H1 (cell line): ENCODE data around the gene CRTC2. TPM values are rescaled to one million over a fixed set of nuclear protein-coding genes. Genes with fewer than 3 reads are reported as not detected.

Experiments
- CTCF ChIA-PET: fragments of 300-600 bp; sonication (Branson Sonifier 250); formaldehyde crosslinking; loops from one replicate; lab custom pipeline; 2021; ENCODE audit not compliant: partially characterized antibody; lab: Charles Lee
- POLR2A ChIA-PET: fragments of 300-600 bp; sonication (Branson Sonifier 250); formaldehyde crosslinking; loops from one replicate; lab custom pipeline; 2021; ENCODE audit warnings: inconsistent platforms; ENCODE audit not compliant: partially characterized antibody; lab: Charles Lee
- DNase-seq, 2 experiments: peaks; one replicate each; pipeline versions ENCODE4 v3.0.0 to v3.0.0-alpha.2; 2010 to 2022; ENCODE audit warnings: low spot score in 2 of 2, low read depth in 1 of 2, mixed read lengths in 1 of 2
- FAIRE-seq: peaks from 2 replicates; lab custom pipeline; 2011; peaks lifted over from hg19 to GRCh38; lab: Jason Lieb, UNC
- H2AFZ ChIP-seq: 2 replicates; pipeline ENCODE4 v1.8.1; 2012; ENCODE audit warnings: low read length, inconsistent platforms
- H2AK5ac ChIP-seq: 2 replicates; pipeline ENCODE4 v1.6.1; 2013; ENCODE audit warnings: low read depth, low read length
- H2BK120ac ChIP-seq: replicated peaks from 2 replicates; pipeline ENCODE3; 2013; ENCODE audit warnings: low read depth, low read length, inconsistent platforms
- H2BK12ac ChIP-seq: 2 replicates; pipeline ENCODE4 v1.6.1; 2013; ENCODE audit warnings: low read depth, low read length
- H2BK15ac ChIP-seq: 2 replicates; pipeline ENCODE4 v1.6.1; 2013; ENCODE audit warnings: low read length
- H2BK20ac ChIP-seq: 2 replicates; pipeline ENCODE4 v1.6.1; 2013; ENCODE audit warnings: low read length
- H2BK5ac ChIP-seq: 2 replicates; pipeline ENCODE4 v1.6.1; 2013; ENCODE audit warnings: low read depth, low read length
- H3K14ac ChIP-seq: 2 replicates; pipeline ENCODE4 v1.6.1; 2013; ENCODE audit warnings: inconsistent platforms; ENCODE audit not compliant: insufficient read length
- H3K18ac ChIP-seq: 2 replicates; pipeline ENCODE4 v1.6.1; 2013; ENCODE audit warnings: low read length; ENCODE audit errors: extremely low read depth
- H3K23ac ChIP-seq: 2 replicates; pipeline ENCODE4 v1.6.1; 2013; ENCODE audit warnings: inconsistent platforms; ENCODE audit not compliant: insufficient read length
- H3K23me2 ChIP-seq: 2 replicates; pipeline ENCODE4 v1.6.1; 2013; ENCODE audit warnings: low read depth, low read length
- H3K27ac ChIP-seq: 2 replicates; pipeline ENCODE4 v1.6.1; 2011; ENCODE audit warnings: low read depth, low read length, inconsistent platforms
- H3K27me3 ChIP-seq, 4 experiments: replicated peaks in 1 of 4; 1 replicate in 1 of 4; 2 replicates in 3 of 4; pipeline versions ENCODE4 v1.6.1 to v1.8.1; 2011 to 2013; ENCODE audit warnings: low read length in 3 of 4, mild to moderate bottlenecking in 3 of 4, inconsistent platforms in 2 of 4, mixed read lengths in 2 of 4, moderate library complexity in 1 of 4; ENCODE audit not compliant: control insufficient read depth in 3 of 4, insufficient read depth in 3 of 4; ENCODE audit errors: extremely low read depth in 1 of 4
- H3K36me3 ChIP-seq, 4 experiments: 2 replicates each; pipeline versions ENCODE4 v1.6.1 to v1.8.1; 2011 to 2013; ENCODE audit warnings: mild to moderate bottlenecking in 4 of 4, low read length in 3 of 4, moderate library complexity in 2 of 4, control low read depth in 1 of 4, inconsistent platforms in 1 of 4; ENCODE audit not compliant: insufficient read depth in 4 of 4, control insufficient read depth in 2 of 4
- H3K4ac ChIP-seq: replicated peaks from 2 replicates; pipeline ENCODE3; 2013; ENCODE audit warnings: low read length, low read depth, mixed read lengths, inconsistent platforms; ENCODE audit not compliant: insufficient read length
- H3K4me1 ChIP-seq, 4 experiments: replicated peaks in 1 of 4; 1 replicate in 1 of 4; 2 replicates in 3 of 4; pipeline versions ENCODE4 v1.6.1 to v1.8.1; 2011 to 2013; ENCODE audit warnings: low read length in 3 of 4, inconsistent platforms in 2 of 4, mixed read lengths in 1 of 4; ENCODE audit not compliant: insufficient read depth in 4 of 4, control insufficient read depth in 3 of 4
- H3K4me2 ChIP-seq, 2 experiments: 2 replicates each; pipeline versions ENCODE4 v1.6.1 to v1.8.1; 2011 to 2013; ENCODE audit warnings: low read depth in 2 of 2, low read length in 2 of 2, control low read depth in 1 of 2, inconsistent platforms in 1 of 2, mild to moderate bottlenecking in 1 of 2; ENCODE audit not compliant: insufficient read depth in 1 of 2
- H3K4me3 ChIP-seq, 4 experiments: fragments of 200-600, 300-600 bp in 1 of 4; sonication (generic), shearing (Covaris generic), sonication (Bioruptor Twin) in 1 of 4; 2 replicates each; pipeline versions ENCODE4 v1.5.1 to v1.8.1; 2011 to 2016; ENCODE audit warnings: low read length in 4 of 4, low read depth in 3 of 4, control low read depth in 2 of 4, inconsistent platforms in 2 of 4, mild to moderate bottlenecking in 2 of 4, mixed read lengths in 1 of 4, moderate library complexity in 1 of 4; ENCODE audit not compliant: insufficient read depth in 2 of 4; ENCODE audit errors: extremely low read depth in 1 of 4
- H3K56ac ChIP-seq: replicated peaks from 2 replicates; pipeline ENCODE3; 2013; ENCODE audit warnings: low read depth, mild to moderate bottlenecking, mixed read lengths, low read length, inconsistent platforms; ENCODE audit not compliant: insufficient read length
- H3K79me1 ChIP-seq: 2 replicates; pipeline ENCODE4 v1.6.1; 2013; ENCODE audit warnings: low read depth, low read length, control low read depth
- H3K79me2 ChIP-seq, 2 experiments: 2 replicates each; pipeline versions ENCODE4 v1.6.1 to v1.8.1; 2012 to 2013; ENCODE audit warnings: low read length in 2 of 2, mild to moderate bottlenecking in 2 of 2, inconsistent platforms in 1 of 2; ENCODE audit not compliant: insufficient read depth in 2 of 2, control insufficient read depth in 1 of 2
- H3K9ac ChIP-seq, 4 experiments: replicated peaks in 1 of 4; 1 replicate in 1 of 4; 2 replicates in 3 of 4; pipeline versions ENCODE4 v1.6.1 to v1.8.1; 2011 to 2013; ENCODE audit warnings: low read depth in 3 of 4, low read length in 3 of 4, control low read depth in 2 of 4, mild to moderate bottlenecking in 2 of 4, moderate library complexity in 2 of 4, inconsistent platforms in 1 of 4; ENCODE audit errors: extremely low read depth in 1 of 4
- H3K9me3 ChIP-seq, 2 experiments: 2 replicates each; pipeline versions ENCODE4 v1.6.1 to v1.8.1; 2012 to 2013; ENCODE audit warnings: mild to moderate bottlenecking in 2 of 2, moderate library complexity in 2 of 2, control low read depth in 1 of 2, inconsistent platforms in 1 of 2, low read depth in 1 of 2, low read length in 1 of 2, mixed read lengths in 1 of 2; ENCODE audit not compliant: insufficient read depth in 2 of 2
- H4K20me1 ChIP-seq, 2 experiments: replicated peaks in 1 of 2; 2 replicates each; pipeline versions ENCODE3 to v1.8.1; 2011 to 2013; ENCODE audit warnings: inconsistent platforms in 2 of 2, low read length in 2 of 2, mild to moderate bottlenecking in 1 of 2; ENCODE audit not compliant: insufficient read depth in 2 of 2, control insufficient read depth in 1 of 2
- H4K5ac ChIP-seq: 2 replicates; pipeline ENCODE4 v1.6.1; 2013; ENCODE audit warnings: low read length, low read depth, mixed read lengths, inconsistent platforms; ENCODE audit not compliant: insufficient read length
- H4K8ac ChIP-seq: 2 replicates; pipeline ENCODE4 v1.8.0; 2013; ENCODE audit warnings: mild to moderate bottlenecking, moderate library complexity, low read length, inconsistent platforms; ENCODE audit not compliant: insufficient read depth; ENCODE audit errors: extremely low read depth
- H4K91ac ChIP-seq: replicated peaks from 2 replicates; pipeline ENCODE3; 2013; ENCODE audit warnings: low read length, mixed read lengths, inconsistent platforms; ENCODE audit not compliant: insufficient read length
- BACH1 ChIP-seq: IDR thresholded peaks from 2 replicates; pipeline ENCODE4 v1.6.1; 2012; ENCODE audit warnings: low read length, improper control_type of control experiment
- EP300 ChIP-seq, 2 experiments: IDR thresholded peaks; 1 replicate in 1 of 2; 2 replicates in 1 of 2; pipeline ENCODE4 v1.6.1; 2011 to 2012; ENCODE audit warnings: low read depth in 2 of 2, low read length in 2 of 2, mild to moderate bottlenecking in 2 of 2, borderline replicate concordance in 1 of 2, inconsistent platforms in 1 of 2, moderate library complexity in 1 of 2
- EZH2 ChIP-seq: fragments of 200-600 bp; sonication (generic); IDR thresholded peaks from 2 replicates; pipeline ENCODE4 v1.7.1; 2012; ENCODE audit warnings: low read depth, mild to moderate bottlenecking, moderate library complexity, low read length, inconsistent platforms; ENCODE audit not compliant: severe bottlenecking
- FOSL1 ChIP-seq: IDR thresholded peaks from 2 replicates; pipeline ENCODE4 v1.6.1; 2011; ENCODE audit warnings: mild to moderate bottlenecking, low read depth, low read length, moderate library complexity; ENCODE audit not compliant: insufficient read depth
- WGBS, 2 experiments: shearing (Covaris generic) in 1 of 2; methylation state at CpG; one replicate each; pipeline versions ENCODE4 v1.1.6 to v1.1.7; 2013 to 2015; ENCODE audit warnings: low lambda C conversion rate in 2 of 2, mixed read lengths in 2 of 2, inconsistent platforms in 1 of 2, low coverage in 1 of 2, missing lambda C conversion rate in 1 of 2; ENCODE audit not compliant: insufficient replicate concordance in 2 of 2, insufficient coverage in 1 of 2, insufficient read length in 1 of 2; ENCODE audit errors: extremely low coverage in 1 of 2, missing lambda C conversion rate in 1 of 2; 5-methylcytosine and 5-hydroxymethylcytosine counted together
- polyA plus RNA-seq, 7 experiments: library from polyadenylated mRNA; depleted of rRNA in 3 of 7; stranded (reverse) in 5 of 7; unstranded in 2 of 7; fragments of >200 nt in 5 of 7; fragments of 200-250 nt in 2 of 7; gene quantifications; 1 replicate in 5 of 7; 2 replicates in 1 of 7; 4 replicates in 1 of 7; pipeline versions ENCODE4 v1.2.1 to v1.2.3, GENCODE V29; 2011 to 2013; ENCODE audit warnings: missing spikeins in 2 of 7, mixed read lengths in 2 of 7
- total RNA-seq: library from RNA; stranded (reverse); fragmentation: NEBNext Ultra II Directional; extraction: Animal tissue kit (Norgen Biotek cat#: 25700); gene quantifications from 2 replicates; pipeline ENCODE4 v1.2.1, GENCODE V29; 2021

The CRTC2 gene
- total and polyA plus RNA-seq, 2 of the 8 experiments (the other 6 are each of a cell fraction or from before 2014, with no cell fraction given), result 28.6 to 34.3 TPM

DNA sequence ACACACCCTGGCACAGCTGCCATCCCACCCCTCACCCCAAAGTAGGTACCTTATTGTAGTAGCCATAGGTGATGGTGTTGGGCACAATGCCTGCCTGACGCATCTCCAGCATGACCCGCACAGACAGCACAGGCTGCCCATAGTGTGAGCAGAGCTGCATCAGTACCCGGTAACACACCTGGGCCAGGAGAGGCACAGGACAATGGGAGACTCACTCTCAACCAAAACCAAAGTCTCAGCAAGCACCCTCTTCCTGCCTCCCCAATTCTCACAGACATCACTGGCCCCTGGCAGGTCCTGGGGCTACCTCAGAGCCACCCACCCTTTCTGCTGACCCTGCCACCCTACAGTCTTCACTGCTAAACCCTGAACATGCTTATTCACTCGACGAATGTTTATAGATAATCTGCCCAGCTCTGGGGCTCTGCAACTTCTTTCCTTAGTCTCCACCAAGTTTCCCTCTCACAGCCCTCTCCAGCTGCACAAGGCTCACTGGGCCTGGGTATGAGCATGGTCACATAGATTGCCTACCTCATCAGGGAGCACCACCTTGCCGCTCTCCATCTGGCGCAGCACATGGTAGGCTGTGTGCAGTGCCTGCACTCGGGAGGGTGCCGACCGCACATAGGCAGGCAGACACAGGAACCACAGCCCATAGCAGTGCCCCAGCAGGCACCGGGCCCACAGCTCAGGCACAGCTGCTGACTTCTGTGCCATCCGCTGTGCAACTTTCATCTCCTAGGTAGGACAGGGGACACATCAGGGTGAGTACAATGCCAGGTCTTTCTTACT lies 22.2 kb downstream of the CRTC2 start:
- H2AFZ ChIP-seq, result no peak overlapping the region
- H3K4me3 ChIP-seq, result no peak overlapping the region
- POLR2A ChIA-PET, result interaction anchor here (0.8 to 6.6 kb wide), 5 partner anchors 7 to 41 kb away, joined by 3 to 60 read pairs (median 8); partner anchors contain the start of genes DENND4B, GATAD2B and JTB
- H2BK20ac ChIP-seq, result no peak overlapping the region
- no peak overlapping the region for H3K56ac ChIP-seq
- DNase-seq, result no peak
- FAIRE-seq, result no peak
- H2BK120ac ChIP-seq, result no peak overlapping the region
- no peaks in the 10 kb centered on the region for H3K9me3 ChIP-seq
- H3K18ac ChIP-seq, result no peak overlapping the region
- H2BK15ac ChIP-seq, result no peak overlapping the region
- H4K20me1 ChIP-seq, result peaks cover 0 to 10% of the 10 kb centered on the region in 2 experiments
- no peak overlapping the region for H4K8ac ChIP-seq
- H3K27me3 ChIP-seq, result no peaks in the 10 kb centered on the region
- H3K14ac ChIP-seq, result no peak overlapping the region
- no peaks in the 10 kb centered on the region for H3K79me2 ChIP-seq
- no peak overlapping the region for H4K91ac ChIP-seq
- WGBS, 2 experiments, result 93% methylated on average over 12 of the region's 12 CpGs; no CpG with 5 or more reads in 1 of the 2 experiments
- H2BK5ac ChIP-seq, result no peak overlapping the region
- H3K36me3 ChIP-seq, result peaks cover 15 to 66% (median 51%) of the 10 kb centered on the region in 4 experiments
- no peak overlapping the region for H4K5ac ChIP-seq
- H3K4me2 ChIP-seq, result no peak overlapping the region
- H2BK12ac ChIP-seq, result no peak overlapping the region
- H3K4ac ChIP-seq, result no peak overlapping the region
- H3K23me2 ChIP-seq, result no peaks in the 10 kb centered on the region
- CTCF ChIA-PET, result interaction anchor here (1.8 kb wide), 1 partner anchor 13 kb away, joined by 5 read pairs; the partner anchor contains the start of gene GATAD2B
- H3K79me1 ChIP-seq, result no peaks in the 10 kb centered on the region; the same call in 1 of the 2 replicates
- no peak overlapping the region for H2AK5ac ChIP-seq
- no peak overlapping the region for H3K23ac ChIP-seq
- no peak overlapping the region for H3K9ac ChIP-seq
- H3K27ac ChIP-seq, result no peak overlapping the region
- H3K4me1 ChIP-seq, result no peaks in the 10 kb centered on the region
- TF ChIP-seq FOSL1, result no peak
- TF ChIP-seq EZH2, result no peak
- TF ChIP-seq BACH1, result no peak
- no peak for TF ChIP-seq EP300 (IDR thresholded peaks at IDR 0.05; ENCODE audit: borderline replicate concordance in 1 of 2, low read depth in 2 of 2, low read length in 2 of 2)
